GM18526 (cell line): ENCODE results near the gene E2F6.

Experiments
- POLR2A ChIP-seq: IDR thresholded peaks from 3 replicates; pipeline ENCODE4 v1.6.1; 2011; ENCODE audit not compliant: insufficient read length; ENCODE audit errors: extremely low read depth

E2F6 gene

GRCh38 chr2:11499081-11499743 lies 33.3 kb upstream of the E2F6 start:
- TF ChIP-seq POLR2A, result no peak

GRCh38 chr2:11498543-11499034 lies 32.6 kb upstream of the E2F6 start:
- TF ChIP-seq POLR2A, result no peak

- TF ChIP-seq POLR2A, result no peak
Measured at GRCh38 chr2:11495844-11496681, 30.1 kb upstream of the E2F6 start.

- no peak for TF ChIP-seq POLR2A
Measured at GRCh38 chr2:11494310-11494709, 28.3 kb upstream of the E2F6 start.

- TF ChIP-seq POLR2A, result no peak
Measured at GRCh38 chr2:11493282-11493681, 27.3 kb upstream of the E2F6 start.

GRCh38 chr2:11492720-11493119 lies 26.8 kb upstream of the E2F6 start:
- TF ChIP-seq POLR2A, result no peak

GRCh38 chr2:11492244-11492643 lies 26.3 kb upstream of the E2F6 start:
- TF ChIP-seq POLR2A, result no peak

GRCh38 chr2:11491348-11491933 lies 25.5 kb upstream of the E2F6 start:
- no peak for TF ChIP-seq POLR2A

- no peak for TF ChIP-seq POLR2A
Measured at GRCh38 chr2:11490194-11490593, 24.2 kb upstream of the E2F6 start.

GRCh38 chr2:11488809-11489208 lies 22.8 kb upstream of the E2F6 start:
- no peak for TF ChIP-seq POLR2A

- TF ChIP-seq POLR2A, result no peak
Measured at GRCh38 chr2:11483806-11484617, 18.1 kb upstream of the E2F6 start.

GRCh38 chr2:11482473-11483035 lies 16.6 kb upstream of the E2F6 start:
- no peak for TF ChIP-seq POLR2A

GRCh38 chr2:11481789-11482472 lies 16.0 kb upstream of the E2F6 start:
- no peak for TF ChIP-seq POLR2A

- no peak for TF ChIP-seq POLR2A
Measured at GRCh38 chr2:11481426-11481788, 15.4 kb upstream of the E2F6 start.

GRCh38 chr2:11480859-11481258 lies 14.9 kb upstream of the E2F6 start:
- TF ChIP-seq POLR2A, result no peak

GRCh38 chr2:11480406-11480805 lies 14.4 kb upstream of the E2F6 start:
- TF ChIP-seq POLR2A, result no peak
